LNCAP (cell line): ENCODE data around the gene MGAT4A.

ENCODE experiments used
- TF ChIP-seq, protein P1 (sequence below): fragments of 450-650 bp; IDR thresholded peaks from 2 replicates; pipeline ENCODE4 v1.5.1; 2017; ENCODE audit warnings: mild to moderate bottlenecking

MGAT4A gene

DNA sequence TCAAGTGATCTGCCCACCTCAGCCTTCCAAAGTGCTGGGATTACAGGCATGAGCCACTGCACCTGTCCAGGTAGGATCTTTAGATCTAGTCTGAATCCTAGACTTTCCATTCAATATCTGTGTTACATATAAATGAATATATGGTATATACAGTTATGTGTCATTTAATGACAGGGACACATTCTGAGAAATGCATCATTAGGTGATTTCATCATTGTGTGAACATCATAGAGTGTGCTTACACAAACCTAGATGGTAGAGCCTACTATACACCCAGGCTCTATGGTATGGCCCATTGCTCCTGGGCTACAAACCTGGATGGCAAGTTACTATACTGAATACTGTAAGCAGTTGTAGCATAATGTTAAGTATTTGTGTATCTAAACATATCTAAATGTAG is 15.5 kb upstream of the MGAT4A start:
- TF ChIP-seq, protein P1, sequence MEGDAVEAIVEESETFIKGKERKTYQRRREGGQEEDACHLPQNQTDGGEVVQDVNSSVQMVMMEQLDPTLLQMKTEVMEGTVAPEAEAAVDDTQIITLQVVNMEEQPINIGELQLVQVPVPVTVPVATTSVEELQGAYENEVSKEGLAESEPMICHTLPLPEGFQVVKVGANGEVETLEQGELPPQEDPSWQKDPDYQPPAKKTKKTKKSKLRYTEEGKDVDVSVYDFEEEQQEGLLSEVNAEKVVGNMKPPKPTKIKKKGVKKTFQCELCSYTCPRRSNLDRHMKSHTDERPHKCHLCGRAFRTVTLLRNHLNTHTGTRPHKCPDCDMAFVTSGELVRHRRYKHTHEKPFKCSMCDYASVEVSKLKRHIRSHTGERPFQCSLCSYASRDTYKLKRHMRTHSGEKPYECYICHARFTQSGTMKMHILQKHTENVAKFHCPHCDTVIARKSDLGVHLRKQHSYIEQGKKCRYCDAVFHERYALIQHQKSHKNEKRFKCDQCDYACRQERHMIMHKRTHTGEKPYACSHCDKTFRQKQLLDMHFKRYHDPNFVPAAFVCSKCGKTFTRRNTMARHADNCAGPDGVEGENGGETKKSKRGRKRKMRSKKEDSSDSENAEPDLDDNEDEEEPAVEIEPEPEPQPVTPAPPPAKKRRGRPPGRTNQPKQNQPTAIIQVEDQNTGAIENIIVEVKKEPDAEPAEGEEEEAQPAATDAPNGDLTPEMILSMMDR = no peak

DNA sequence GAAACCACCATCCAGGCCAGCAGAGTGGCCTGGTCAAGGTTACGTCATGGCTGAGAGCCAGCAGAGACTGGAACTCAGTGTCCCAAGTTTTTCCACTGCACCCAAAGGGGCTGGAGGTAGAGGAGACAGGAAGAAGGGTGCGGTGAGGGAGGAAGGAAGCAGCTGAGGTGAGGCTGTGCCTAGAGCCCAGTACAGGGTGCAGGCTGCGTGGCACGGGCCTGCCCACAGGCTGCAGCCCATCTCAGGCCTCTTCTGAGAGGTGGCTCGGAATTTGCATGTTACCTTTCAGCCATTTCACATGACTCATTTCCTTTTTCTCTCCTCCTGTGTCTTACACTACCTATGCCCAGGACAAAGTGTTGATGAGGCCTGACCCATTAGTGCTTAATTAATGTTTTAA is 13.7 kb upstream of the MGAT4A start:
- TF ChIP-seq, protein P1 = no peak

DNA sequence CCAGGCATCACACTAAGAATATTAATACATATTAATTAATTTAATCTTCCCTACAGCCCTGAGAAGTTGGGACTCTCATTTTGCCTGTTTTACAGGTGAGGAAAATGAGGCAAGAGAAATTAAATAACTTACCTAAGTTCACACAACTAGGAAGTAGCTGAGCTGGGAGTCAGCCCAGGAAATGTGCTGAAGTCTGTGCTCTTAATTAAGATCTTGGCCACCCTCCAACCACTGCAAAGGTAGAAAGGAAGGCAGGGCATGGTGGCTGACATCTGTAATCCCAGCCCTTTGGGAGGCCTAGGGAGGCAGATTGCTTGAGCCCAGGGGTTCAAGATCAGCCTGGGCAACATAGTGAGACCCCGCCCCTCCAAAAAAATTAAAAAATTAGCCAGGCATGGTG is 12.9 kb upstream of the MGAT4A start:
- TF ChIP-seq, protein P1 = no peak

DNA sequence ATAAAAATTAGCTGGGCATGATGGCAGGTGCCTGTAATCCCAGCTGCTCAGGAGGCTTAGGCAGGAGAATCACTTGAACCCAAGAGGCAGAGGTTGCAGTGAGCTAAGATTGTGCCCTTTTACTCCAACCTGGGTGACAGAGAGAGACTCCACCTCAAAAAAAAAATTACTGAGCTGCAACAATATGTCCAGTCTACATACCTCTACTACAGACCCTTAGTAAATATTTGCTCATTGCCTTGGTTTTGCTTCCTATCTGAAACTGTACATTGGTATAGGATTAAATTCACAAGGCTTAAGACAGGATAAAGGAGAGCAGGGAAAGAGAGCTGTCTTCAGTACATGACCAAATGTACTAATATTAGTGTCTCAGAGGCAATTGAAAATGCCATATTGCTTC is 8.1 kb upstream of the MGAT4A start:
- TF ChIP-seq, protein P1 = no peak

DNA sequence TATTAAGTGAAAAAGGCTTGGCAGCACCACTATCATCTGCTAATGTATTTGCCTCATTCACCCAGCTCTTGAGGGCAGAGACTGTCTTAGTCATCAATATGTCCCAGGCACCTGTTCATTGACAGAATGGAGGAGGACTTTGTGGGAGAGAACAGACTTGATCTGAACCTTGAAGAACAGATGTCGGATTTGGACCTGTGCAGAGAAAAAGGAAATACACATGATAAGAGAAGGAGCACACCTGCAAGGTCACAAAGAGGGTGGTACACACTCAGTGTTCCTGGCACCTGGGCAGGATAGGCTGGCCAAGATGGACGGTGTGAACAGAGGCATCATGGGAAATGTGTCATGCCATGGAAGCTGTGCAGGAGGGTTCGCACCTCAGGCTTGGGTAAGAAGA is 7.4 kb upstream of the MGAT4A start:
- TF ChIP-seq, protein P1 = no peak

DNA sequence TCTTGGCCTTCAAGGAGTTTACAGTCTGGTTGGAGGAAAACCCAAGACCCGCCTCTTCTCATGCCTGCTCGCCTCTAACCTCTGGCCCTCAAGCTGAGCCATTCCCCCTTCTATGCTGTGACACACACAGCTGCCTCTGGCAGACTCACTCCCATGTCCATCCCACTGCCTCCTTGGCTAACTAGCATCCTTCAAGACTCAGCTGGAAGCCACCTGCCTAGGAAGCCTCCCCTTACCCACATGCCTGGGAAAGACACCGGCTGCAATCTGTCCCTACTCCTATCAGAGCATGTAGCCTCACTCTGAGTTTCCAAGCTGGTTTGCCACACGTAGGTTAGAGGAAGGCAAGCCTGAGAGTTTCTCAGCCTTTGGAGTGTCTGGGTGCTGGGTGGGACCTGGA is 6.9 kb upstream of the MGAT4A start:
- TF ChIP-seq, protein P1 = no peak

DNA sequence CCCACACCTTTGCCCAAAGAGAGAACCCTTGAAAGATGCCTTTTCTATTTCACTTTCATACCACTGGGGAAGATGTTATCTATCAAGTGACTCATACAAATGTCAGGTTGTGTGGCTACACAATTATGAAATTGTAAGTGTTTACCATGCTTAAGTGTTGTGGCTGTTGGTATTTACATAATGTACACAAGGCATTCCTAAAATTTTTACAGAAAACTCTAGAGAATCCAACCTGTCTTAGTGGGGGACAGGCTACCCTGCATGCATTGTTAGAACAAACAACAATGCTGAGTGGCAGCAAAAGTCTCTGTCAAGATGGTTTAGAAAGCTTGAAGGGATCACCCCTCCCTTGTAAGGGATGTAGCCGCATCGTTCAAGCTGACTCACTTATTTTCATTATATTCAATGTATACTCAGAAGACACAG is 5.5 kb upstream of the MGAT4A start:
- TF ChIP-seq, protein P1 = no peak

DNA sequence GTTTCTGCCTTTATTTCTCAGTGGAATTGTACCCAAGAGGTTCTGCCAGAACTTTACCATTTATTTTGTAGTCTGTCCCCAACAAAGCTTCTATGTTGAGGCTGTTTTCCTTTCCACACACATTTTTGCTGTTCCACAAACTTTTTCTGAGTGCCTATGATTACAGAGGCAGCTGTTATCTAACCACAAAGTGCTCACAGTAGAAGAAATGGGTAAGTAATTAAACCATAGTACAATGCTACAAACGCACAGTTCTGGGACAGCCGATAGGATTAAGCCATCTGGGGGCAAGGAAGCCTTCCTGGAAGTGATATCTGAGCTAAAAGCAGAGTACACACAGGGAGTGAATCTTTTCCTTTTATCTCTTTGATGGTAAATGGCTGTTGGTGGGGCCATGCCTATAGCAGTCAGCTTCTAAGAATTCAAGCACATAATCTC is 3.9 kb upstream of the MGAT4A start:
- TF ChIP-seq, protein P1 = no peak
